Trophoblast cell (in vitro differentiated cells and primary cell): ENCODE results near the gene TK2.

Source experiments
- DNase-seq, 2 donors: peaks; one replicate each; pipeline ENCODE4 v3.0.0-alpha.2; 2016
- H2AFZ ChIP-seq: 2 replicates; pipeline ENCODE4 v1.6.1; 2013; ENCODE audit warnings: low read length, moderate library complexity, mild to moderate bottlenecking; ENCODE audit not compliant: insufficient read depth, poor library complexity
- H2AK5ac ChIP-seq: 2 replicates; pipeline ENCODE4 v1.6.1; 2013; ENCODE audit warnings: mild to moderate bottlenecking, low read length
- H2BK120ac ChIP-seq: 2 replicates; pipeline ENCODE4 v1.6.1; 2013; ENCODE audit warnings: low read length, mild to moderate bottlenecking, moderate library complexity; ENCODE audit not compliant: insufficient read depth, poor library complexity
- H2BK12ac ChIP-seq: 2 replicates; pipeline ENCODE4 v1.6.1; 2013; ENCODE audit warnings: mild to moderate bottlenecking, low read length, moderate library complexity
- H2BK5ac ChIP-seq: 2 replicates; pipeline ENCODE4 v1.6.1; 2013; ENCODE audit warnings: low read length, low read depth, moderate library complexity, mild to moderate bottlenecking; ENCODE audit not compliant: poor library complexity
- H3K14ac ChIP-seq: 2 replicates; pipeline ENCODE4 v1.6.1; 2013; ENCODE audit warnings: mild to moderate bottlenecking, low read length
- H3K18ac ChIP-seq: 2 replicates; pipeline ENCODE4 v1.6.1; 2013; ENCODE audit warnings: mild to moderate bottlenecking, low read length
- H3K23ac ChIP-seq: 2 replicates; pipeline ENCODE4 v1.6.1; 2013; ENCODE audit warnings: low read length
- H3K27ac ChIP-seq: 2 replicates; pipeline ENCODE4 v1.5.1; 2013; ENCODE audit warnings: low read depth, mild to moderate bottlenecking, inconsistent platforms, low read length, moderate library complexity
- H3K27me3 ChIP-seq: 2 replicates; pipeline ENCODE4 v1.6.1; 2013; ENCODE audit warnings: inconsistent platforms, mild to moderate bottlenecking, low read length, moderate library complexity; ENCODE audit not compliant: insufficient read depth
- H3K36me3 ChIP-seq, 2 experiments: 1 replicate in 1 of 2; 2 replicates in 1 of 2; pipeline ENCODE4 v1.6.1; 2013; ENCODE audit warnings: low read length in 2 of 2, mild to moderate bottlenecking in 2 of 2, moderate library complexity in 1 of 2; ENCODE audit not compliant: insufficient read depth in 2 of 2, control insufficient read depth in 1 of 2
- H3K4ac ChIP-seq: 2 replicates; pipeline ENCODE4 v1.6.1; 2013; ENCODE audit warnings: low read depth, mild to moderate bottlenecking, low read length, moderate library complexity
- H3K4me1 ChIP-seq, 2 experiments: 1 replicate in 1 of 2; 2 replicates in 1 of 2; pipeline ENCODE4 v1.6.1; 2013; ENCODE audit warnings: low read length in 2 of 2, mild to moderate bottlenecking in 2 of 2, moderate library complexity in 1 of 2; ENCODE audit not compliant: insufficient read depth in 2 of 2, control insufficient read depth in 1 of 2
- H3K4me2 ChIP-seq: 2 replicates; pipeline ENCODE4 v1.6.1; 2013; ENCODE audit warnings: inconsistent platforms, mild to moderate bottlenecking, low read length, moderate library complexity
- H3K4me3 ChIP-seq: 2 replicates; pipeline ENCODE4 v1.5.1; 2013; ENCODE audit warnings: mild to moderate bottlenecking, low read depth, low read length, inconsistent platforms
- H3K79me1 ChIP-seq: one replicate; pipeline ENCODE4 v1.6.1; 2013; ENCODE audit warnings: low read length
- H3K79me2 ChIP-seq: 2 replicates; pipeline ENCODE4 v1.6.1; 2013; ENCODE audit warnings: low read length, mild to moderate bottlenecking; ENCODE audit not compliant: control insufficient read depth, insufficient read depth, poor library complexity
- H3K9ac ChIP-seq: 2 replicates; pipeline ENCODE4 v1.6.1; 2013; ENCODE audit warnings: mild to moderate bottlenecking, low read length
- H3K9me3 ChIP-seq: 2 replicates; pipeline ENCODE4 v1.6.1; 2013; ENCODE audit warnings: low read depth, mild to moderate bottlenecking, control low read depth, inconsistent platforms, low read length; ENCODE audit not compliant: insufficient read depth
- H4K12ac ChIP-seq: 2 replicates; pipeline ENCODE4 v1.6.1; 2013; ENCODE audit warnings: low read depth, mild to moderate bottlenecking, low read length, moderate library complexity
- H4K8ac ChIP-seq: 2 replicates; pipeline ENCODE4 v1.6.1; 2013; ENCODE audit warnings: low read depth, mild to moderate bottlenecking, low read length, moderate library complexity
- H4K91ac ChIP-seq: one replicate; pipeline ENCODE4 v1.6.1; 2013; ENCODE audit warnings: low read depth, mild to moderate bottlenecking, low read length, moderate library complexity
- WGBS: extraction: QIAGEN DNeasy Blood & Tissue Kit; methylation state at CpG from one replicate; pipeline ENCODE4 v1.1.7; 2013; ENCODE audit warnings: missing lambda C conversion rate; ENCODE audit not compliant: insufficient read length, insufficient coverage; ENCODE audit errors: extremely low coverage; 5-methylcytosine and 5-hydroxymethylcytosine counted together

Gene TK2

GRCh38 chr16:66480265-66481080 is 69.4 kb downstream of the TK2 start:
- peak overlapping the region; percentile 56 for H4K8ac ChIP-seq
- H3K36me3 ChIP-seq, result no peaks in the 10 kb centered on the region
- peak overlapping the region; percentile 36 for H3K18ac ChIP-seq
- peak overlapping the region; percentile 54 for H2BK5ac ChIP-seq
- no peak overlapping the region for H3K4me2 ChIP-seq
- peaks cover 33 to 42% of the 10 kb centered on the region in 2 experiments for H3K4me1 ChIP-seq
- no peak overlapping the region for H3K4me3 ChIP-seq
- H3K79me2 ChIP-seq, result peaks cover 8% of the 10 kb centered on the region
- H3K27ac ChIP-seq, result peak overlapping the region; percentile 11
- no CpG with 5 or more reads among the region's 25 CpGs for WGBS
- H2AK5ac ChIP-seq, result peak overlapping the region; percentile 38
- no peak overlapping the region for H2AFZ ChIP-seq
- peak overlapping the region; percentile 66 for H2BK12ac ChIP-seq
- peak overlapping the region; percentile 84 for H2BK120ac ChIP-seq
- peak overlapping the region; percentile 25 for H3K4ac ChIP-seq
- no peaks in the 10 kb centered on the region for H3K27me3 ChIP-seq
- no peaks in the 10 kb centered on the region for H3K9me3 ChIP-seq
- H4K12ac ChIP-seq, result peak overlapping the region; percentile 37
- H3K9ac ChIP-seq, result no peak overlapping the region
- DNase-seq, result peak; percentile 90 to 93
- no peak overlapping the region for H3K23ac ChIP-seq
- H3K14ac ChIP-seq, result peak overlapping the region; percentile 81
- H3K79me1 ChIP-seq, result peaks cover 36% of the 10 kb centered on the region
- H4K91ac ChIP-seq, result peak overlapping the region; percentile 92

DNA sequence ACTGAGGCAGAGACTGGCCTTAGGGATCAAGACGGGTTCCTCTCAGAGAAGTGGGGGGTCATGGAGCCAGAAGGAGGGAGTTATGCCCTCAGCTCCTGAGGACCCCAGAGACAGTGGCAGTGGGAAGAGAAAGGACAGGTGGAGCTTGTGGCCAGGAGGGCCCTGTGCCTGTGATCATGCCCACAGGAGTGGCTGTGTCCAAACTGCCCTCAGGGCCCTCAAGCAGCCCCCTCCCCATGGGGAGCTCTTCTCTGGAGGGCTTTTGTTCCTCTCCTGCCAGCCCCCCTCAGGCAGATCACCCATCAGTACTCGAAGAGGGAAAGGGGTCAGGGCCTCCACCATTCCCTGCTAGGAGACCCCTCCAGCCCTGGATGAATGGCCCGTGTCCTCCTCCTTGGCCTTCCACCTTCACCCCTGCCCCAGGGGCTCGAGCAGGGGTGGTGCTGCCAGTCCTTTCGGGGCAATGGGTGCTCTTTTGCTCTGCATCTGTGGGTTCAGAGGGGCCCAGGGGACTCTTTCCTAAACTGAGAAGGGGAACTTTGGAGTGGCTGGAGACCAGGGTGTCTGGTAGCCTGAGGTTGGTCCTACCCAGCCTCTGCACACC is 70.2 kb downstream of the TK2 start:
- Histone ChIP-seq H4K8ac (peak overlapping the region; percentile 56), H3K4me1 (peaks cover 33 to 42% of the 10 kb centered on the region in 2 experiments), H3K27me3 (no peaks in the 10 kb centered on the region), H3K79me2 (peaks cover 8% of the 10 kb centered on the region), H4K91ac (peak overlapping the region; percentile 92), H3K4me3 (no peak overlapping the region), H3K23ac (no peak overlapping the region), H3K36me3 (no peaks in the 10 kb centered on the region), H3K14ac (peak overlapping the region; percentile 81), H2AFZ (no peak overlapping the region), H3K4me2 (no peak overlapping the region), H3K4ac (no peak overlapping the region), H3K27ac (peak overlapping the region; percentile 11), H2AK5ac (peak overlapping the region; percentile 38), H3K9me3 (no peaks in the 10 kb centered on the region), H2BK120ac (peak overlapping the region; percentile 84), H2BK5ac (peak overlapping the region; percentile 54), H3K18ac (peak overlapping the region; percentile 36), H3K79me1 (peaks cover 36% of the 10 kb centered on the region), H3K9ac (no peak overlapping the region), H4K12ac (no peak overlapping the region), H2BK12ac (peak overlapping the region; percentile 66)
- DNase-seq, result no peak
- WGBS, result no CpG with 5 or more reads among the region's 5 CpGs

GRCh38 chr16:66478733-66479511 is 71.0 kb downstream of the TK2 start:
- Histone ChIP-seq H3K4me1 (peaks cover 33 to 42% of the 10 kb centered on the region in 2 experiments), H3K9me3 (no peaks in the 10 kb centered on the region), H2AFZ (peak overlapping the region; percentile 15), H3K14ac (peak overlapping the region; percentile 71), H3K18ac (peak overlapping the region; percentile 72), H2BK120ac (peak overlapping the region; percentile 63), H2BK5ac (peak overlapping the region; percentile 37), H4K91ac (peak overlapping the region; percentile 92), H4K12ac (no peak overlapping the region), H3K4me2 (no peak overlapping the region), H3K36me3 (no peaks in the 10 kb centered on the region), H2BK12ac (peak overlapping the region; percentile 75), H4K8ac (peak overlapping the region; percentile 63), H3K79me2 (peaks cover 8% of the 10 kb centered on the region), H3K27me3 (no peaks in the 10 kb centered on the region), H3K4ac (no peak overlapping the region), H3K9ac (no peak overlapping the region), H3K23ac (no peak overlapping the region), H3K4me3 (no peak overlapping the region), H2AK5ac (peak overlapping the region; percentile 71), H3K27ac (peak overlapping the region; percentile 54), H3K79me1 (peaks cover 36% of the 10 kb centered on the region)
- WGBS, result no CpG with 5 or more reads among the region's 10 CpGs
- DNase-seq, result peak; percentile 95 to 97

DNA sequence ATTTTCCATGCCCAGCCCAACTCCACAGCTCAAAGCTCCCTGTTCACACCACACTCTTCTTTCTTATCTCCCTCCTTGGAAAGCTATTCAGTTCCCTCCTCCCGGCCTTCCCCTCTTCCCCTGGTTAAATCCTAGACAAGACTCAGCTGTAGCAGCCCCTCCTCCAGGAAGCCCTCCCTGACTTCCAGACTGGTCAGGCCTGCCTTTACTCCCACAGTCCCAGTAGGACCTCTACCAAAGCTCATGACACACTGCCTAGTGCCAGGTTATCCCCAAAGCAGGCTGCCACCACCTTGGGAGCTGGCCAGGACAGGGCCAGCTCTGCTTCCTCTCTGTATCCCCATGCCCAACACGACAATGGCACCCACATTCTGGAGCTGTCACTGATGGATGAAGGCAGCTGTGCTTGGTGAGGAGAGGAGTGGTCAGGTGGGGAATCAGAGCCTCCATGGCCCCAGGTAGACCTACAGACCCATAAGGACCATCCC is 72.8 kb downstream of the TK2 start:
- Histone ChIP-seq H2AK5ac (peak overlapping the region; percentile 75), H4K12ac (peak overlapping the region; percentile 6), H3K4me1 (peaks cover 33 to 42% of the 10 kb centered on the region in 2 experiments), H3K4me3 (no peak overlapping the region), H2BK12ac (peak overlapping the region; percentile 58), H4K91ac (peak overlapping the region; percentile 70), H3K9ac (no peak overlapping the region), H2BK5ac (peak overlapping the region; percentile 10), H3K9me3 (no peaks in the 10 kb centered on the region), H3K27me3 (no peaks in the 10 kb centered on the region), H2AFZ (no peak overlapping the region), H3K18ac (peak overlapping the region; percentile 48), H3K27ac (peak overlapping the region; percentile 88), H4K8ac (peak overlapping the region; percentile 7), H3K14ac (peak overlapping the region; percentile 72), H3K23ac (no peak overlapping the region), H3K4me2 (no peak overlapping the region), H3K4ac (peak overlapping the region; percentile 13), H3K79me2 (peaks cover 8% of the 10 kb centered on the region), H3K79me1 (peaks cover 36% of the 10 kb centered on the region), H3K36me3 (no peaks in the 10 kb centered on the region), H2BK120ac (peak overlapping the region; percentile 49)
- no CpG with 5 or more reads among the region's 2 CpGs for WGBS
- peak in 1 of 2 donors; percentile 61 for DNase-seq
